H54 (cell line): ENCODE measurements around the gene ADSL.
"Not testable (repeated sequence)": the region's sequence is repeated elsewhere in the genome, so short reads cannot be mapped to it uniquely, and the experiment has no call there.

ENCODE experiments used
- DNase-seq: peaks from one replicate; pipeline ENCODE4 v3.0.0; 2011; ENCODE audit warnings: low spot score, mixed read lengths; ENCODE audit not compliant: insufficient read length
- FAIRE-seq: peaks from 3 replicates; lab custom pipeline; 2011; peaks lifted over from hg19 to GRCh38; lab: Jason Lieb, UNC
- POLR2A ChIP-seq: IDR thresholded peaks from 2 replicates; pipeline ENCODE4 v1.6.1; 2011; ENCODE audit warnings: low read depth, mild to moderate bottlenecking, low read length

The ADSL gene

GRCh38 chr22:40368016-40368415, 21.7 kb downstream of the ADSL start:
- DNase-seq = no peak
- TF ChIP-seq POLR2A = no peak
- FAIRE-seq = no peak

- no peak for FAIRE-seq
- DNase-seq = no peak
Measured at GRCh38 chr22:40368836-40369235, 22.5 kb downstream of the ADSL start.

GRCh38 chr22:40374567-40374966, 28.3 kb downstream of the ADSL start:
- TF ChIP-seq POLR2A = no peak
- DNase-seq (no peak), FAIRE-seq (no peak)

More at GRCh38 chr22:40368836-40369235, 22.5 kb downstream of the ADSL start:
- TF ChIP-seq POLR2A = no peak

- TF ChIP-seq POLR2A = no peak
- FAIRE-seq = no peak
- no peak for DNase-seq
Measured at GRCh38 chr22:40376149-40376548, 29.8 kb downstream of the ADSL start.

- no peak for FAIRE-seq
Measured at GRCh38 chr22:40377931-40378330, 31.6 kb downstream of the ADSL start.

GRCh38 chr22:40378448-40378847, 32.1 kb downstream of the ADSL start:
- not testable (repeated sequence) for FAIRE-seq, DNase-seq

More at GRCh38 chr22:40377931-40378330, 31.6 kb downstream of the ADSL start:
- no peak for DNase-seq
- no peak for TF ChIP-seq POLR2A

- FAIRE-seq = no peak
- no peak for TF ChIP-seq POLR2A
- DNase-seq = no peak
Measured at GRCh38 chr22:40381461-40381860, 35.2 kb downstream of the ADSL start.

- FAIRE-seq = no peak
- no peak for TF ChIP-seq POLR2A
- no peak for DNase-seq
Measured at GRCh38 chr22:40383905-40384304, 37.6 kb downstream of the ADSL start.

- DNase-seq (no peak), FAIRE-seq (no peak)
Measured at GRCh38 chr22:40385036-40385782, 38.9 kb downstream of the ADSL start.

GRCh38 chr22:40387746-40388145, 41.4 kb downstream of the ADSL start:
- no peak for FAIRE-seq
- TF ChIP-seq POLR2A = no peak
- DNase-seq = no peak

More at GRCh38 chr22:40385036-40385782, 38.9 kb downstream of the ADSL start:
- no peak for TF ChIP-seq POLR2A

GRCh38 chr22:40388231-40388630, 41.9 kb downstream of the ADSL start:
- TF ChIP-seq POLR2A = no peak
- no peak for FAIRE-seq
- no peak for DNase-seq

GRCh38 chr22:40391417-40391816, 45.1 kb downstream of the ADSL start:
- no peak for TF ChIP-seq POLR2A
- DNase-seq = no peak
- FAIRE-seq = no peak

- FAIRE-seq (no peak), DNase-seq (no peak)
- TF ChIP-seq POLR2A = no peak
Measured at GRCh38 chr22:40392618-40393017, 46.3 kb downstream of the ADSL start.

- no peak for TF ChIP-seq POLR2A
- DNase-seq = no peak
- no peak for FAIRE-seq
Measured at GRCh38 chr22:40394607-40395006, 48.3 kb downstream of the ADSL start.

- no peak for TF ChIP-seq POLR2A
- FAIRE-seq = no peak
Measured at GRCh38 chr22:40395607-40396006, 49.3 kb downstream of the ADSL start.

More at GRCh38 chr22:40395607-40396006, 49.3 kb downstream of the ADSL start:
- no peak for DNase-seq
